ENCODE data around the gene NRGN.

- TF ChIP-seq CTCF (conservative IDR thresholded peaks at IDR 0.05; ENCODE audit: low read depth, low read length): no peak
- no peak for TF ChIP-seq EZH2phosphoT487 (IDR thresholded peaks at IDR 0.05; ENCODE audit: borderline replicate concordance, low read length)
- no peak for TF ChIP-seq EZH2 (IDR thresholded peaks at IDR 0.05; ENCODE audit: low read length, unreplicated experiment)
Measured at GRCh38 chr11:124749912-124750311, 10.2 kb downstream of the NRGN start.

Measured in PC-3 (cell line).